Gastrocnemius medialis (tissue), 4 donors: Measurements from ENCODE around the gene ZPBP2. TPM values are rescaled to one million over a fixed set of nuclear protein-coding genes. Genes with fewer than 3 reads are reported as not detected.

Source experiments
- ATAC-seq, 2 donors: fragments of 150-250 bp; one replicate each; pipeline ENCODE4 v1.9.1; 2016
- DNase-seq, 2 donors: peaks; one replicate each; pipeline ENCODE4 v3.0.0-alpha.2; 2019
- H3K27ac ChIP-seq, 4 donors: fragments of 200-600 bp; sonication (generic); 1 replicate in 1 of 4; 2 replicates in 3 of 4; pipeline ENCODE4 v1.5.1; 2016 to 2018; ENCODE audit warnings: mild to moderate bottlenecking in 2 of 4, moderate library complexity in 1 of 4
- H3K27me3 ChIP-seq, 3 donors: fragments of 200-600 bp; sonication (generic) in 2 of 3; 1 replicate in 1 of 3; 2 replicates in 2 of 3; pipeline versions ENCODE4 v1.5.1 to v1.6.0; 2016 to 2019; ENCODE audit warnings: mild to moderate bottlenecking in 1 of 3, moderate library complexity in 1 of 3
- H3K36me3 ChIP-seq, 2 donors: fragments of 200-600 bp; sonication (generic) in 1 of 2; one replicate each; pipeline ENCODE4 v1.5.1; 2017 to 2018
- H3K4me1 ChIP-seq, 2 donors: fragments of 200-600 bp; sonication (generic) in 1 of 2; one replicate each; pipeline ENCODE4 v1.5.1; 2016 to 2017; ENCODE audit warnings: mild to moderate bottlenecking in 2 of 2
- H3K4me3 ChIP-seq, 4 donors: fragments of 200-600 bp; sonication (generic) in 3 of 4; 1 replicate in 1 of 4; 2 replicates in 3 of 4; pipeline ENCODE4 v1.5.1; 2016 to 2019; ENCODE audit warnings: mild to moderate bottlenecking in 2 of 4
- H3K9me3 ChIP-seq, 3 donors: fragments of 200-600 bp; sonication (generic) in 2 of 3; 1 replicate in 1 of 3; 2 replicates in 2 of 3; pipeline ENCODE4 v1.5.1; 2016 to 2019
- POLR2A ChIP-seq, 2 donors: fragments of 450-650 bp; IDR thresholded peaks; one replicate each; pipeline ENCODE4 v1.6.1; 2017; ENCODE audit warnings: antibody characterized with exemption in 2 of 2, mild to moderate bottlenecking in 2 of 2, moderate library complexity in 2 of 2
- in situ Hi-C, 4 donors: fragments of 200-750 bp; cut with MboI; loops; one replicate each; pipeline versions ENCODE4 v1.15.0 to v1.8.0; 2017; ENCODE audit warnings: low sequenced_read_pairs in 4 of 4
- intact Hi-C: fragments of 100-400 bp; cut with DNase I; formaldehyde crosslinking; loops from one replicate; pipeline ENCODE4 v1.15.1; 2023; ENCODE audit warnings: low total_unique reads
- total RNA-seq, 4 donors: library from RNA; depleted of rRNA; stranded (reverse); fragments of >200 nt; gene quantifications; one replicate each; pipeline versions ENCODE4 v1.1.0 to v1.2.3, GENCODE V29; 2016
- TF ChIP-seq, protein P1 (sequence below), 5 experiments: fragments of 450-650 bp in 3 of 5; fragments of 200-600 bp in 2 of 5; sonication (generic) in 2 of 5; IDR thresholded peaks in 4 of 5; conservative IDR thresholded peaks in 1 of 5; 1 replicate in 4 of 5; 2 replicates in 1 of 5; pipeline ENCODE4 v1.5.1; 2016 to 2019; ENCODE audit warnings: antibody characterized with exemption in 5 of 5, mild to moderate bottlenecking in 3 of 5, moderate library complexity in 3 of 5

Gene ZPBP2
- total RNA-seq, 4 donors from 2014 or later, result not detected

DNA sequence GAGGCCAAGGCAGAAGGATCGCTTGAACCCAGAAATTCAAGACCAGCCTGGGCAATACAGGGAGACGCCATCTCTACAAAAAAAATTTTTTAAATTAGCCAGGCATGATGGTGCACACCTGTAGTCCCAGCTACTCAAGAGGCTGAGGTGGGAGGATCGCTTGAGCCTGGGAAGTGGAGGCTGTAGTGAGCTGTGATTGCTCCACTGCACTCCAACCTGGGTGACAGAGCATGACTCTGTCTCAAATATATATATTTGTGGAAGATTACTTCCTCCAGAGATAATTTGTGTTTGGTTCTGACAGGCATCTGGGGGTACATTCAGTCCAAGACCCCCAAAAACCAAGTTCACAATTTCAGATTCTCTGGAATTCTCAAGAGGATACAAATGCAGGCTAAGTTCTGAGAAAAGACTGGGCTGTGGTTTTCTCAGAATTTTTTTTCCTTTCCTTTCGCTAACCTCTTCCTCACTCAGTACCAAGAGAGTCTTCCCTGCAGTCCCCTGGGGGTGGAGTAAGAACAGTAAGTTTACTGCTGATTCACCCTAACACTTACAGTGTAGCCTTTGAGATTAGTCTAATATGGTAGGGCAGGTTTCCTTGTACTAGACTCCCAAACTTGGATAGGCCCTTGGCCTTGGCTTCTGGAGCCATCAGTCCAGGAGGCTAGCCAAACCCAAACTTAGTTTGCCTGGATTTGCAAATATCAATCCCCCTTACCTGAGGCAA is 35.3 kb downstream of the ZPBP2 start:
- in situ Hi-C loops, result no loop called here
- no peak overlapping the region for H3K27ac ChIP-seq
- H3K27me3 ChIP-seq, result no peaks in the 10 kb centered on the region
- H3K4me3 ChIP-seq, result no peak overlapping the region
- ATAC-seq (no peak), DNase-seq (no peak)
- no peaks in the 10 kb centered on the region for H3K36me3 ChIP-seq
- no peaks in the 10 kb centered on the region for H3K4me1 ChIP-seq
- TF ChIP-seq, protein P1, sequence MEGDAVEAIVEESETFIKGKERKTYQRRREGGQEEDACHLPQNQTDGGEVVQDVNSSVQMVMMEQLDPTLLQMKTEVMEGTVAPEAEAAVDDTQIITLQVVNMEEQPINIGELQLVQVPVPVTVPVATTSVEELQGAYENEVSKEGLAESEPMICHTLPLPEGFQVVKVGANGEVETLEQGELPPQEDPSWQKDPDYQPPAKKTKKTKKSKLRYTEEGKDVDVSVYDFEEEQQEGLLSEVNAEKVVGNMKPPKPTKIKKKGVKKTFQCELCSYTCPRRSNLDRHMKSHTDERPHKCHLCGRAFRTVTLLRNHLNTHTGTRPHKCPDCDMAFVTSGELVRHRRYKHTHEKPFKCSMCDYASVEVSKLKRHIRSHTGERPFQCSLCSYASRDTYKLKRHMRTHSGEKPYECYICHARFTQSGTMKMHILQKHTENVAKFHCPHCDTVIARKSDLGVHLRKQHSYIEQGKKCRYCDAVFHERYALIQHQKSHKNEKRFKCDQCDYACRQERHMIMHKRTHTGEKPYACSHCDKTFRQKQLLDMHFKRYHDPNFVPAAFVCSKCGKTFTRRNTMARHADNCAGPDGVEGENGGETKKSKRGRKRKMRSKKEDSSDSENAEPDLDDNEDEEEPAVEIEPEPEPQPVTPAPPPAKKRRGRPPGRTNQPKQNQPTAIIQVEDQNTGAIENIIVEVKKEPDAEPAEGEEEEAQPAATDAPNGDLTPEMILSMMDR (IDR thresholded peaks at IDR 0.05 in 4 of 5, conservative IDR thresholded peaks at IDR 0.05 in 1 of 5), result no peak
- no peak for TF ChIP-seq POLR2A (IDR thresholded peaks at IDR 0.05)
- no peaks in the 10 kb centered on the region for H3K9me3 ChIP-seq
- intact Hi-C loops, result no loop called here

DNA sequence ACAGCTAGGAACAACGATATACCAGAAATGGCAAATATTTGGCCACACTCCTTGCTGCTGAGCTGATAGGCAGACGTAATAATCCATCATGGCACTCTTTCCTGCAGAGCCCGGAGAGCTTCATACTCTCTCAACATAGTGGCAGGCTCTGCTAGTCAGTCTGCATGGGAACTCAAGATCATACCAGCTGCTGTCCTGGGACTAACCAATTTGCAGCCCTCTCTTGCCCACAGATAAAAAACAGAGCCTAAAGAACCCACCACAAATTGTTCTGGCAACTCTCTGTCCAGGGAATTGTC is 36.9 kb downstream of the ZPBP2 start:
- Histone ChIP-seq H3K4me1 (no peaks in the 10 kb centered on the region), H3K4me3 (no peak overlapping the region), H3K27ac (no peak overlapping the region), H3K27me3 (no peaks in the 10 kb centered on the region), H3K9me3 (no peaks in the 10 kb centered on the region), H3K36me3 (no peaks in the 10 kb centered on the region)
- no peak for TF ChIP-seq POLR2A (IDR thresholded peaks at IDR 0.05)
- DNase-seq, result no peak
- intact Hi-C loops (no loop called here), in situ Hi-C loops (no loop called here)
- no peak for ATAC-seq

DNA sequence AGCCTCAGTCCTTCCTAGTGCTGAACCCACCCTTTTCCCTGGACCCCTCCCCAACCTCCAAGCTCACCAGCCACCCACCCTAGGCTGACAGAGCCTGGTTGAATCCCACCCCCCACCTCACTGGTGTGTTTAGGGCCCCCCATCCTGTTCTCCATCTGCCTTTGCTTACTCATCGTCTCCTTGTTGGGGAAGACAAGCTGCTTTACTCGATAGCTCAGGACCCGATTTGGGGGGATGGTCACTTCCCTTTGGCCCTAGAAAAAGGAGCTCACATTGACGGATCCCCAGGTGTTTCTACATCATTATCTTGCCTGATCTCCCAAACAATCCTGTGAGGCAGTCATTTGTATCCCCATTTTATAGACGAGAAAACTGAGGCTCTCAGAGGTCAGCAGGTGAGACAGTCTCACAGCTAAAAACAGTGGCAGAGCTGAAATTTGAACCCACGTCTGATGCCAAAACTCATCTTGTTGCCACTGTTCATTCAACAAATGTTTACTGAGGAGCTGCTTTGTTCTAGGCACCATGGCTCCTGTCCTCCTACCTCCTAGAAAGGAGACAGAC is 40.9 kb downstream of the ZPBP2 start:
- Histone ChIP-seq H3K27me3 (no peaks in the 10 kb centered on the region), H3K27ac (no peak overlapping the region), H3K4me3 (no peak overlapping the region), H3K4me1 (no peaks in the 10 kb centered on the region), H3K36me3 (no peaks in the 10 kb centered on the region), H3K9me3 (no peaks in the 10 kb centered on the region)
- in situ Hi-C loops (no loop called here), intact Hi-C loops (no loop called here)
- DNase-seq (no peak), ATAC-seq (no peak)
- TF ChIP-seq, protein P1 (IDR thresholded peaks at IDR 0.05 in 4 of 5, conservative IDR thresholded peaks at IDR 0.05 in 1 of 5), result no peak
- no peak for TF ChIP-seq POLR2A (IDR thresholded peaks at IDR 0.05)

DNA sequence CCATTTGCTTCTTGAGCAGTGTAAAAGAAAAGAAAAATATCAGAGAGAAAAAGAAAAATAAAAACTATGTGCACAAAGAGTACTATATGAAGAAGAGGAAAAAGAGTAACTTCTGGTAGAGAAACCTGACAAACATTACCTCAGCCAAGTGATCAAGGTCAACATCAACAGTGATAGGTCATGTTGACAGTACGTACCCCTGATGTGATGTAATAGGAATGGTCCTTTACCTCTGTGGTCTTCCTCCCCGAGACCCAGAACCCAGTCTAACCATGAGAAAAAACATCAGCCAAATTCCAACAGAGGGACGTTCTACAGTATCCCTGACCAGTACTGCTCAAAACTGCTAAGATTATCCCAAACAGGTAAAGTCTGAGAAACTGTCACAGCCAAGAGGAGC is 46.0 kb downstream of the ZPBP2 start:
- in situ Hi-C loops (no loop called here), intact Hi-C loops (no loop called here)
- H3K4me3 ChIP-seq, result no peak overlapping the region
- H3K27me3 ChIP-seq, result no peaks in the 10 kb centered on the region
- no peak overlapping the region for H3K27ac ChIP-seq
- DNase-seq (no peak), ATAC-seq (no peak)
- H3K4me1 ChIP-seq, result no peaks in the 10 kb centered on the region
- no peaks in the 10 kb centered on the region for H3K36me3 ChIP-seq
- no peaks in the 10 kb centered on the region for H3K9me3 ChIP-seq
- no peak for TF ChIP-seq POLR2A (IDR thresholded peaks at IDR 0.05)
- TF ChIP-seq, protein P1 (IDR thresholded peaks at IDR 0.05 in 4 of 5, conservative IDR thresholded peaks at IDR 0.05 in 1 of 5), result no peak

DNA sequence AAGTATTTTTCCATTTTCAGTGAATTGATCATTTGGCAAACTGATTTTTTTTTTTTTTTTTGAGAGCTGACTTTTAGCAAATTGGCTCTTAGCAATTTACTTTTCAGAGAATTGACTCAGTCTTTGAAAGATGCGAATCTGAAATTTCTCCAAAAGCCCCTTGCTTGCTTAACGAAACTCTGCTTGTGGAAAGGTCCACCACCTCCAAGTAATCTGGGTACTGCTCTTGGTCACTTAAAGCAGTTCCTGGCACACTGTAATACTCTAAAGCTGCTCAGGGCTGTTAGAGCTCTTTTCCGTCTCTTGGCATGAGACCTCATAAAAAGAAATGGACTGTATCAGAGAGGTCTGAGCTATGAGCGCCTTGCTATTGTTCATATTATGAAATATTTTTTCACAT is 47.6 kb downstream of the ZPBP2 start:
- no peaks in the 10 kb centered on the region for H3K9me3 ChIP-seq
- ATAC-seq (no peak), DNase-seq (no peak)
- H3K4me3 ChIP-seq, result no peak overlapping the region
- no peak for TF ChIP-seq POLR2A (IDR thresholded peaks at IDR 0.05)
- TF ChIP-seq, protein P1 (IDR thresholded peaks at IDR 0.05 in 4 of 5, conservative IDR thresholded peaks at IDR 0.05 in 1 of 5), result no peak
- no peaks in the 10 kb centered on the region for H3K4me1 ChIP-seq
- in situ Hi-C loops, result no loop called here
- no peak overlapping the region for H3K27ac ChIP-seq
- no peaks in the 10 kb centered on the region for H3K36me3 ChIP-seq
- no peaks in the 10 kb centered on the region for H3K27me3 ChIP-seq
- intact Hi-C loops, result no loop called here
